Measurements from ENCODE around the gene KIAA0408.

DNA sequence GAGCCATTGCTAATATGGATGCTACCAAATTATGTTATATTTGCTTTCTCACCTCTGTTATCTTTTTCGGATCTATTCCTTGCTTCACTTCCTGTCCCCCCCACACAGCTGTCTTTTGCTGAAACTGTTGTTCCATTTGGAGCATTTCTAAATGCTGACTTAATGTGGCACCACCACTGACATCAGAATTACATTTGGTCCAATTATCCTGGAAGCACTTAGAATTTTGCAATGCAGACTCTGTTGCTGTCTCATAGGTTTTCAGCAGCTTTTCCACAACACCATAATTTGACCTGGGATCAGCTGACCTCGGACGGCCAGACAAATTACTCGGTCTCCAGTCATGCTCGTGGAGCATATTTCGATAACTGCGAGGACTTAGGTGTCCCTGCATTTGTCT is 12.8 kb downstream of the KIAA0408 start:
- TF ChIP-seq, protein P1, sequence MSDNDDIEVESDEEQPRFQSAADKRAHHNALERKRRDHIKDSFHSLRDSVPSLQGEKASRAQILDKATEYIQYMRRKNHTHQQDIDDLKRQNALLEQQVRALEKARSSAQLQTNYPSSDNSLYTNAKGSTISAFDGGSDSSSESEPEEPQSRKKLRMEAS (IDR thresholded peaks at IDR 0.05; ENCODE audit: low read depth), result no peak
- TF ChIP-seq, protein P2, sequence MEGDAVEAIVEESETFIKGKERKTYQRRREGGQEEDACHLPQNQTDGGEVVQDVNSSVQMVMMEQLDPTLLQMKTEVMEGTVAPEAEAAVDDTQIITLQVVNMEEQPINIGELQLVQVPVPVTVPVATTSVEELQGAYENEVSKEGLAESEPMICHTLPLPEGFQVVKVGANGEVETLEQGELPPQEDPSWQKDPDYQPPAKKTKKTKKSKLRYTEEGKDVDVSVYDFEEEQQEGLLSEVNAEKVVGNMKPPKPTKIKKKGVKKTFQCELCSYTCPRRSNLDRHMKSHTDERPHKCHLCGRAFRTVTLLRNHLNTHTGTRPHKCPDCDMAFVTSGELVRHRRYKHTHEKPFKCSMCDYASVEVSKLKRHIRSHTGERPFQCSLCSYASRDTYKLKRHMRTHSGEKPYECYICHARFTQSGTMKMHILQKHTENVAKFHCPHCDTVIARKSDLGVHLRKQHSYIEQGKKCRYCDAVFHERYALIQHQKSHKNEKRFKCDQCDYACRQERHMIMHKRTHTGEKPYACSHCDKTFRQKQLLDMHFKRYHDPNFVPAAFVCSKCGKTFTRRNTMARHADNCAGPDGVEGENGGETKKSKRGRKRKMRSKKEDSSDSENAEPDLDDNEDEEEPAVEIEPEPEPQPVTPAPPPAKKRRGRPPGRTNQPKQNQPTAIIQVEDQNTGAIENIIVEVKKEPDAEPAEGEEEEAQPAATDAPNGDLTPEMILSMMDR (IDR thresholded peaks at IDR 0.05), result no peak
- no peak for TF ChIP-seq NFIC (IDR thresholded peaks at IDR 0.05; ENCODE audit: borderline replicate concordance)
- no peak for TF ChIP-seq EP300 (IDR thresholded peaks at IDR 0.05; ENCODE audit: borderline replicate concordance in 1 of 2, low read depth in 1 of 2, low read length in 1 of 2)
- TF ChIP-seq, protein P3, sequence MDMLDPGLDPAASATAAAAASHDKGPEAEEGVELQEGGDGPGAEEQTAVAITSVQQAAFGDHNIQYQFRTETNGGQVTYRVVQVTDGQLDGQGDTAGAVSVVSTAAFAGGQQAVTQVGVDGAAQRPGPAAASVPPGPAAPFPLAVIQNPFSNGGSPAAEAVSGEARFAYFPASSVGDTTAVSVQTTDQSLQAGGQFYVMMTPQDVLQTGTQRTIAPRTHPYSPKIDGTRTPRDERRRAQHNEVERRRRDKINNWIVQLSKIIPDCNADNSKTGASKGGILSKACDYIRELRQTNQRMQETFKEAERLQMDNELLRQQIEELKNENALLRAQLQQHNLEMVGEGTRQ (IDR thresholded peaks at IDR 0.05; ENCODE audit: borderline replicate concordance, low read depth, low read length), result no peak
- TF ChIP-seq POLR2AphosphoS5 (IDR thresholded peaks at IDR 0.05; ENCODE audit: low read depth, low read length), result no peak
- TF ChIP-seq YY1 (IDR thresholded peaks at IDR 0.05; ENCODE audit: low read depth), result no peak
- TF ChIP-seq, protein P4, sequence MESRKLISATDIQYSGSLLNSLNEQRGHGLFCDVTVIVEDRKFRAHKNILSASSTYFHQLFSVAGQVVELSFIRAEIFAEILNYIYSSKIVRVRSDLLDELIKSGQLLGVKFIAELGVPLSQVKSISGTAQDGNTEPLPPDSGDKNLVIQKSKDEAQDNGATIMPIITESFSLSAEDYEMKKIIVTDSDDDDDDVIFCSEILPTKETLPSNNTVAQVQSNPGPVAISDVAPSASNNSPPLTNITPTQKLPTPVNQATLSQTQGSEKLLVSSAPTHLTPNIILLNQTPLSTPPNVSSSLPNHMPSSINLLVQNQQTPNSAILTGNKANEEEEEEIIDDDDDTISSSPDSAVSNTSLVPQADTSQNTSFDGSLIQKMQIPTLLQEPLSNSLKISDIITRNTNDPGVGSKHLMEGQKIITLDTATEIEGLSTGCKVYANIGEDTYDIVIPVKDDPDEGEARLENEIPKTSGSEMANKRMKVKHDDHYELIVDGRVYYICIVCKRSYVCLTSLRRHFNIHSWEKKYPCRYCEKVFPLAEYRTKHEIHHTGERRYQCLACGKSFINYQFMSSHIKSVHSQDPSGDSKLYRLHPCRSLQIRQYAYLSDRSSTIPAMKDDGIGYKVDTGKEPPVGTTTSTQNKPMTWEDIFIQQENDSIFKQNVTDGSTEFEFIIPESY (IDR thresholded peaks at IDR 0.05; ENCODE audit: borderline replicate concordance, low read depth), result no peak
- TF ChIP-seq SIN3A (IDR thresholded peaks at IDR 0.05; ENCODE audit: borderline replicate concordance, low read depth, low read length), result no peak
- no peak for TF ChIP-seq TAF1 (IDR thresholded peaks at IDR 0.05; ENCODE audit: borderline replicate concordance, low read depth, low read length)
- TF ChIP-seq TEAD4 (IDR thresholded peaks at IDR 0.05; ENCODE audit: borderline replicate concordance, insufficient read depth), result no peak
- TF ChIP-seq, protein P5, sequence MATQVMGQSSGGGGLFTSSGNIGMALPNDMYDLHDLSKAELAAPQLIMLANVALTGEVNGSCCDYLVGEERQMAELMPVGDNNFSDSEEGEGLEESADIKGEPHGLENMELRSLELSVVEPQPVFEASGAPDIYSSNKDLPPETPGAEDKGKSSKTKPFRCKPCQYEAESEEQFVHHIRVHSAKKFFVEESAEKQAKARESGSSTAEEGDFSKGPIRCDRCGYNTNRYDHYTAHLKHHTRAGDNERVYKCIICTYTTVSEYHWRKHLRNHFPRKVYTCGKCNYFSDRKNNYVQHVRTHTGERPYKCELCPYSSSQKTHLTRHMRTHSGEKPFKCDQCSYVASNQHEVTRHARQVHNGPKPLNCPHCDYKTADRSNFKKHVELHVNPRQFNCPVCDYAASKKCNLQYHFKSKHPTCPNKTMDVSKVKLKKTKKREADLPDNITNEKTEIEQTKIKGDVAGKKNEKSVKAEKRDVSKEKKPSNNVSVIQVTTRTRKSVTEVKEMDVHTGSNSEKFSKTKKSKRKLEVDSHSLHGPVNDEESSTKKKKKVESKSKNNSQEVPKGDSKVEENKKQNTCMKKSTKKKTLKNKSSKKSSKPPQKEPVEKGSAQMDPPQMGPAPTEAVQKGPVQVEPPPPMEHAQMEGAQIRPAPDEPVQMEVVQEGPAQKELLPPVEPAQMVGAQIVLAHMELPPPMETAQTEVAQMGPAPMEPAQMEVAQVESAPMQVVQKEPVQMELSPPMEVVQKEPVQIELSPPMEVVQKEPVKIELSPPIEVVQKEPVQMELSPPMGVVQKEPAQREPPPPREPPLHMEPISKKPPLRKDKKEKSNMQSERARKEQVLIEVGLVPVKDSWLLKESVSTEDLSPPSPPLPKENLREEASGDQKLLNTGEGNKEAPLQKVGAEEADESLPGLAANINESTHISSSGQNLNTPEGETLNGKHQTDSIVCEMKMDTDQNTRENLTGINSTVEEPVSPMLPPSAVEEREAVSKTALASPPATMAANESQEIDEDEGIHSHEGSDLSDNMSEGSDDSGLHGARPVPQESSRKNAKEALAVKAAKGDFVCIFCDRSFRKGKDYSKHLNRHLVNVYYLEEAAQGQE (IDR thresholded peaks at IDR 0.05; ENCODE audit: low read depth, low read length), result no peak
- no peak for TF ChIP-seq CHD2 (IDR thresholded peaks at IDR 0.05; ENCODE audit: low read length, partially characterized antibody)

Measured in SK-N-SH (cell line).